ENCODE data around the gene DUSP14.

The DUSP14 gene

GRCh38 chr17:37545486-37545885 lies 55.8 kb downstream of the DUSP14 start:
- H3K9me3 Mint-ChIP-seq = no peaks in the 10 kb centered on the region
- H3K4me1 Mint-ChIP-seq (ENCODE audit: low read depth) = peaks cover 44% of the 10 kb centered on the region
- H3K36me3 Mint-ChIP-seq (ENCODE audit: low read depth) = peaks cover 73% of the 10 kb centered on the region
- H3K27ac Mint-ChIP-seq = peak overlapping the region; percentile 11
- H3K4me3 Mint-ChIP-seq = no peak overlapping the region
- DNase-seq = no peak
- H3K27me3 Mint-ChIP-seq = no peaks in the 10 kb centered on the region

DNA sequence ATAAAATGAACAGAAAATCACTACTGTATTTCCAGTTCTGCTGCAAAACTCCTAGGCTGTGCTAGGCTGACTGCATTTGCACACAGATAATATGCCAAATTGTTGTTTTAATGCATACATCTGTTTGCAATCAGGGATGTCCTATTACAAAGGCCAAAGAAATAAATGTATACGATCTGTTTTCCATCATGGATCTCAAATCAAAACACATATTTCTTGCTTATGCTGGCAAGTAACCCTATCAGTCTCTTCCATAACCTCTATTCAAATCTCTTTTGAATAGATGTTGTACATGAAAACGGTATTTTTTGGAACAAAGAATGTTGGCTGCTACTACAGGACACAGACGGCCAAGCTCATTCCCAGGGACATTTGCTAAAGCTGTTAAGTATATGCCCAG lies 56.6 kb downstream of the DUSP14 start:
- H3K27ac Mint-ChIP-seq = peak overlapping the region; percentile 35
- peaks cover 52% of the 10 kb centered on the region for H3K4me1 Mint-ChIP-seq (ENCODE audit: low read depth)
- DNase-seq = no peak
- H3K27me3 Mint-ChIP-seq = no peaks in the 10 kb centered on the region
- no peak overlapping the region for H3K4me3 Mint-ChIP-seq
- no peaks in the 10 kb centered on the region for H3K9me3 Mint-ChIP-seq
- H3K36me3 Mint-ChIP-seq (ENCODE audit: low read depth) = peaks cover 73% of the 10 kb centered on the region

GRCh38 chr17:37547986-37548385 lies 58.3 kb downstream of the DUSP14 start:
- Mint-ChIP-seq H3K4me3 (no peak overlapping the region), H3K27ac (peak overlapping the region; percentile 60), H3K27me3 (no peaks in the 10 kb centered on the region), H3K36me3 (ENCODE audit: low read depth) (peaks cover 74% of the 10 kb centered on the region), H3K4me1 (ENCODE audit: low read depth) (peaks cover 63% of the 10 kb centered on the region), H3K9me3 (no peaks in the 10 kb centered on the region)
- DNase-seq = no peak

DNA sequence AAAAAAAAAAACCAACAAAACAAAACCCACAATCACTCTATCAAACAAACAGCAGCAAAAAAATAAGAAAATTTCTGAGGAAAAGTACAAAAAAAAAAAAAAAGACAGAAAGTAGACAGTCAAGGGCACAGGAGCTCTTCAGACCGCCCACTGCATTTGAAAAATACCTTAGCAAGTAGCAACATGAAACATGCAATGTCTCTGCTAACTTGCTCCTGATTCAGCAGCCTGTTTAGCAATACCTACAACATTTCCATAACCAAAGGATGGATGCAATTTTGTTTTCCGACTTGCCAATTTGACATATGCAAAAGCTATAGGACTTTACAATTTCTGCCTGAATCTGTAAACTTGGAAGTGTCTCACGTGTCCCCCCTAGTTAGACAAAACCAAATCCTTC lies 62.1 kb downstream of the DUSP14 start:
- H3K4me1 Mint-ChIP-seq (ENCODE audit: low read depth) = peaks cover 61% of the 10 kb centered on the region
- no peaks in the 10 kb centered on the region for H3K9me3 Mint-ChIP-seq
- no peak for DNase-seq
- peak overlapping the region; percentile 84 for H3K27ac Mint-ChIP-seq
- H3K36me3 Mint-ChIP-seq (ENCODE audit: low read depth) = peaks cover 77% of the 10 kb centered on the region
- H3K4me3 Mint-ChIP-seq = no peak overlapping the region
- no peaks in the 10 kb centered on the region for H3K27me3 Mint-ChIP-seq

- H3K27ac Mint-ChIP-seq = peak overlapping the region; percentile 24
- peaks cover 46% of the 10 kb centered on the region for H3K4me1 Mint-ChIP-seq (ENCODE audit: low read depth)
- DNase-seq = no peak
- no peaks in the 10 kb centered on the region for H3K27me3 Mint-ChIP-seq
- peaks cover 82% of the 10 kb centered on the region for H3K36me3 Mint-ChIP-seq (ENCODE audit: low read depth)
- no peaks in the 10 kb centered on the region for H3K9me3 Mint-ChIP-seq
- no peak overlapping the region for H3K4me3 Mint-ChIP-seq
Observed at GRCh38 chr17:37553401-37553966, 63.8 kb downstream of the DUSP14 start.

DNA sequence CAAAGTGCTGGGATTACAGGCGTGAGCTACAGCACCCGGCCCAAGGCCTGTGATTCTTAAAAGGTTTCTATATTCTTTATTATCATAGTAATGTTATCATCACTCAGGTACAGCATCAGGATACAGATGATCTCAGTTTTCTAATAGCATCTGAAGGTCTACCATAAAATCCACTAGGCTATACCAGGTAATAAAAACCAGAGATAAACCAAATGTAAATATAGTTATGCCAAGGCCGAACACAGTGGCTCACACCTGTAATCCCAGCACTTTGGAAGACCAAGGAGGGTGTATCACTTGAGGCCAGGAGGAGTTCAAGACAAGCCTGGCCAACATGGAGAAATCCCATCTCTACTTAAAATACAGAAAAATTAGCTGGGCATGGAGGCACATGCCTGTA lies 65.7 kb downstream of the DUSP14 start:
- Mint-ChIP-seq H3K9me3 (no peaks in the 10 kb centered on the region), H3K36me3 (ENCODE audit: low read depth) (peaks cover 87% of the 10 kb centered on the region), H3K27me3 (no peaks in the 10 kb centered on the region), H3K4me1 (ENCODE audit: low read depth) (peaks cover 39% of the 10 kb centered on the region), H3K27ac (no peak overlapping the region), H3K4me3 (no peak overlapping the region)
- no peak for DNase-seq

DNA sequence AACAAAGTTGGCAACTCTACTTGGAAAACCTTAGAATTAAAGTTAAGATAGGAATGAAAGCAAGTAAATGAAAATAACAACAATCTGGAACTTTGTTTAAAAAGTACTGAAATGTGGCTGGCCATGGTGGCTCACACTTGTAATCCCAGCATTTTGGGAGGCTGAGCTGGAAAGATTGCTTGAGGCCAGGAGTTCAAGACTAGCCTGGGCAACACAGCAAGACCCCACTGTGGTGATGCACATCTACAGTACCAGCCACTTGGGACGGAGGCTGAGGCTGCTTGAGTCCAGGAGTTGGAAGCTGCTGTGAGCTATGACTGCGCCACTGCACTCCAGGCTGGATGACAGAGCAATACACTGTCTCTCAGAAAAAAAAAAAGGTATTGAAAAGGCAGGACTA lies 67.8 kb downstream of the DUSP14 start:
- Mint-ChIP-seq H3K27me3 (no peaks in the 10 kb centered on the region), H3K9me3 (no peaks in the 10 kb centered on the region), H3K4me1 (ENCODE audit: low read depth) (peaks cover 20% of the 10 kb centered on the region), H3K4me3 (no peak overlapping the region), H3K27ac (peak overlapping the region; percentile 30), H3K36me3 (ENCODE audit: low read depth) (peaks cover 85% of the 10 kb centered on the region)
- no peak for DNase-seq

GRCh38 chr17:37558299-37558698 lies 68.6 kb downstream of the DUSP14 start:
- Mint-ChIP-seq H3K27me3 (no peaks in the 10 kb centered on the region), H3K27ac (no peak overlapping the region)

DNA sequence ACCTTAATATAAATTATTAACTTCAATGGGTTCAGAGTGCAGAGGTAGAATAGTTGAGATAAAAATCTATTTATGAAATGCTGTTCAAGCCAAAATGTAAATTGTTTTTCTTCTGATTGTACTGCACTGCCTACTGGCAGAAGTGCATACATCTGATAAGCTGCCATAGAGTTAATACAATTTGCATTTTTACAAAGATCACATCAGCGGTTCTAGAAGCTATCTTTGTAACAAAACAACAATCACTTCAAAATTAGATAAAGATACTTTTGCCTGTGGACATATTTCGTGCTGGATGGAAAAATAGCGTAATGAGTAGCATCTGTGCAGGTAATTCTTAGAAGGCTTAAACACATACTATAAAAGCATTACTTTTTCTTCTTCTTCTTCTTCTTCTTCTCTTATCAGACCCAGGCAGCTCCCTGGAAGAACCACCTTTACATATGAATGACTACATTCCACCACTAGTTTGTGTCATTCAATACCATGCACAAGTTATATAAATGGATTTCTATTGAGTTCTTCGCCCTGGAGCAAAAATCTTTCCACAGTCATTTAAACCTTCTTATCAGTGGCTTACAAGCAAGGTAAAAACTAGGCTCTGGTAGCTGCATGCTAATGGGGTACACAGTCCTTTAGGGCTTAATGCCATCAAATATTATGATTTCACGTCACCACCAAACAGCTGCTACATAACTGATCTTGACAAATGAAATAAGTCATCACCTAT lies 72.5 kb downstream of the DUSP14 start:
- H3K27me3 Mint-ChIP-seq = no peaks in the 10 kb centered on the region
- H3K27ac Mint-ChIP-seq = no peak overlapping the region
- no peak overlapping the region for H3K4me3 Mint-ChIP-seq
- H3K36me3 Mint-ChIP-seq (ENCODE audit: low read depth) = peaks cover 81% of the 10 kb centered on the region
- H3K4me1 Mint-ChIP-seq (ENCODE audit: low read depth) = peaks cover 6% of the 10 kb centered on the region
- no peak for DNase-seq
- no peaks in the 10 kb centered on the region for H3K9me3 Mint-ChIP-seq

More at GRCh38 chr17:37558299-37558698, 68.6 kb downstream of the DUSP14 start:
- H3K9me3 Mint-ChIP-seq = no peaks in the 10 kb centered on the region
- peaks cover 11% of the 10 kb centered on the region for H3K4me1 Mint-ChIP-seq (ENCODE audit: low read depth)
- no peak for DNase-seq
- no peak overlapping the region for H3K4me3 Mint-ChIP-seq
- peaks cover 81% of the 10 kb centered on the region for H3K36me3 Mint-ChIP-seq (ENCODE audit: low read depth)
